SU-DHL-6 (cell line): ENCODE measurements around the gene RGR.

Experiments used
- H2AFZ ChIP-seq: fragments of 200-600 bp; sonication (generic); 2 replicates; pipeline ENCODE4 v1.6.1; 2014; ENCODE audit warnings: low read depth, mild to moderate bottlenecking, moderate library complexity, mixed read lengths, antibody characterized with exemption, low read length; ENCODE audit not compliant: severe bottlenecking
- H3F3A ChIP-seq: fragments of 200-600 bp; shearing (Covaris generic); 2 replicates; pipeline ENCODE4 v1.6.0; 2016; ENCODE audit warnings: antibody characterized with exemption, mild to moderate bottlenecking; ENCODE audit not compliant: insufficient read depth
- H3K27ac ChIP-seq: fragments of 200-600 bp; sonication (generic); 2 replicates; pipeline ENCODE4 v1.5.1; 2016; ENCODE audit warnings: low read depth, mild to moderate bottlenecking, low read length, moderate library complexity, mixed read lengths
- H3K27me3 ChIP-seq: fragments of 200-600 bp; sonication (generic), shearing (Covaris generic); 2 replicates; pipeline ENCODE4 v1.6.0; 2014; ENCODE audit warnings: mild to moderate bottlenecking, low read length
- H3K36me3 ChIP-seq: fragments of 200-600 bp; sonication (generic); 2 replicates; pipeline ENCODE4 v1.6.1; 2014; ENCODE audit warnings: mild to moderate bottlenecking, low read length, mixed read lengths
- H3K4me2 ChIP-seq: fragments of 300-600, 200-600 bp; shearing (Covaris generic), sonication (generic); 2 replicates; pipeline ENCODE4 v1.6.0; 2014; ENCODE audit warnings: low read length, low read depth, mild to moderate bottlenecking; ENCODE audit not compliant: poor library complexity, severe bottlenecking
- H3K4me3 ChIP-seq: fragments of 200-600 bp; sonication (generic); 2 replicates; pipeline ENCODE4 v1.5.1; 2014; ENCODE audit warnings: antibody characterized with exemption, low read length, mild to moderate bottlenecking, mixed read lengths; ENCODE audit not compliant: insufficient read depth, poor library complexity, severe bottlenecking
- H3K79me2 ChIP-seq: fragments of 200-600 bp; sonication (generic); 2 replicates; pipeline ENCODE4 v1.6.1; 2014; ENCODE audit warnings: mild to moderate bottlenecking, low read length, moderate library complexity; ENCODE audit not compliant: insufficient read depth
- H3K9ac ChIP-seq: fragments of 200-600 bp; sonication (generic); 2 replicates; pipeline ENCODE4 v1.7.0; 2014; ENCODE audit warnings: mild to moderate bottlenecking, low read length
- H3K9me2 ChIP-seq: fragments of 200-600 bp; sonication (generic); replicated peaks from 2 replicates; pipeline ENCODE4 v1.6.1; 2014; ENCODE audit warnings: low read length; ENCODE audit not compliant: insufficient read depth
- H3K9me3 ChIP-seq: fragments of 200-600 bp; sonication (generic); 2 replicates; pipeline ENCODE4 v1.6.1; 2014; ENCODE audit warnings: low read length, mixed read lengths; ENCODE audit not compliant: insufficient read depth
- H4K20me1 ChIP-seq: fragments of 200-600 bp; sonication (generic); 2 replicates; pipeline ENCODE4 v1.6.1; 2014; ENCODE audit warnings: low read depth, mild to moderate bottlenecking, antibody characterized with exemption, low read length, moderate library complexity, mixed read lengths
- EZH2phosphoT487 ChIP-seq: fragments of 200-600 bp; sonication (generic), shearing (Covaris generic); conservative IDR thresholded peaks from 2 replicates; pipeline ENCODE4 v1.6.1; 2018; ENCODE audit warnings: mild to moderate bottlenecking, antibody characterized with exemption, low read length, moderate library complexity, mixed read lengths
- TF ChIP-seq, protein P1 (sequence below): fragments of 200-600 bp; sonication (generic); IDR thresholded peaks from one replicate; pipeline ENCODE4 v1.5.1; 2017; ENCODE audit warnings: antibody characterized with exemption, mild to moderate bottlenecking, low read length, moderate library complexity; ENCODE audit not compliant: insufficient read depth, poor library complexity, severe bottlenecking

The RGR gene

GRCh38 chr10:84265418-84265817 lies 20.6 kb downstream of the RGR start:
- Histone ChIP-seq H3F3A (no peaks in the 10 kb centered on the region), H3K9me2 (no peaks in the 10 kb centered on the region), H3K4me3 (no peak overlapping the region), H3K27ac (no peak overlapping the region), H4K20me1 (no peaks in the 10 kb centered on the region), H3K9ac (no peak overlapping the region), H3K27me3 (no peaks in the 10 kb centered on the region), H2AFZ (no peak overlapping the region), H3K4me2 (no peak overlapping the region), H3K36me3 (no peaks in the 10 kb centered on the region), H3K9me3 (no peaks in the 10 kb centered on the region), H3K79me2 (no peaks in the 10 kb centered on the region)
- no peak for TF ChIP-seq EZH2phosphoT487
- TF ChIP-seq, protein P1, sequence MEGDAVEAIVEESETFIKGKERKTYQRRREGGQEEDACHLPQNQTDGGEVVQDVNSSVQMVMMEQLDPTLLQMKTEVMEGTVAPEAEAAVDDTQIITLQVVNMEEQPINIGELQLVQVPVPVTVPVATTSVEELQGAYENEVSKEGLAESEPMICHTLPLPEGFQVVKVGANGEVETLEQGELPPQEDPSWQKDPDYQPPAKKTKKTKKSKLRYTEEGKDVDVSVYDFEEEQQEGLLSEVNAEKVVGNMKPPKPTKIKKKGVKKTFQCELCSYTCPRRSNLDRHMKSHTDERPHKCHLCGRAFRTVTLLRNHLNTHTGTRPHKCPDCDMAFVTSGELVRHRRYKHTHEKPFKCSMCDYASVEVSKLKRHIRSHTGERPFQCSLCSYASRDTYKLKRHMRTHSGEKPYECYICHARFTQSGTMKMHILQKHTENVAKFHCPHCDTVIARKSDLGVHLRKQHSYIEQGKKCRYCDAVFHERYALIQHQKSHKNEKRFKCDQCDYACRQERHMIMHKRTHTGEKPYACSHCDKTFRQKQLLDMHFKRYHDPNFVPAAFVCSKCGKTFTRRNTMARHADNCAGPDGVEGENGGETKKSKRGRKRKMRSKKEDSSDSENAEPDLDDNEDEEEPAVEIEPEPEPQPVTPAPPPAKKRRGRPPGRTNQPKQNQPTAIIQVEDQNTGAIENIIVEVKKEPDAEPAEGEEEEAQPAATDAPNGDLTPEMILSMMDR, result no peak

DNA sequence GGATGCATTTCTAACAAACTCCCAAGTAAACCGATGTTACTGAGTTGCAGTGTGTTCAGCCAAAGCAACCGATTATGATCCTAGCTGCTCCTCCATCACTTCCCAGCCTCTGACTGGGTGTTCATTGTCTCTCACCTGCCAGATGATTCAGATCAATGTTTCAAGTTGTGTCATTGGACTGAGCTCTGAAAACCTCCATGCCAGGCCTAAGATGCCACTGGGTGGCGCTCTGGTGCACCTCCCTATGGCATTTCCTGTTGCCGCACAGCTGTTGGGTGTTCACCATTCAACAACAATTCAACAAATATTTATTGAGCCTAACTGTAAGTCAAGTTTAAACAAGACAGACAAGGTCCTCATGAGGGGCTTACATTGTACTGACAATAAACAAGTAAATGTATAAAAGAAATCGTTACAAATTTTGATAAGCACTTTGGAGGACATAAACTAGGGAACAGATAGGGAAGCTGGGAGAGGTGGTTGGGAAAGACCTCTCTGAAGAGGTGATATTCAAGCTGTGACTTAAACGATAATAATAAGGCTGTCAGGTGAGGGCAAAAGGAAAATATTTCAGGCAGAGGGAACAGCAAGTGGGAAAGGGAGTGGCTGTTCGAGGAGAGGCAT lies 22.8 kb downstream of the RGR start:
- Histone ChIP-seq H3F3A (no peaks in the 10 kb centered on the region), H3K9me3 (no peaks in the 10 kb centered on the region), H3K4me3 (no peak overlapping the region), H4K20me1 (no peaks in the 10 kb centered on the region), H3K36me3 (no peaks in the 10 kb centered on the region), H3K27ac (no peak overlapping the region), H3K9ac (no peak overlapping the region), H3K27me3 (no peaks in the 10 kb centered on the region), H3K79me2 (no peaks in the 10 kb centered on the region), H3K4me2 (no peak overlapping the region), H3K9me2 (no peaks in the 10 kb centered on the region), H2AFZ (no peak overlapping the region)
- TF ChIP-seq EZH2phosphoT487, result no peak
- TF ChIP-seq, protein P1, result peak; percentile 55

GRCh38 chr10:84269162-84269561 lies 24.3 kb downstream of the RGR start:
- no peak overlapping the region for H3K4me2 ChIP-seq
- no peaks in the 10 kb centered on the region for H3F3A ChIP-seq
- H3K36me3 ChIP-seq, result no peaks in the 10 kb centered on the region
- no peaks in the 10 kb centered on the region for H3K79me2 ChIP-seq
- no peaks in the 10 kb centered on the region for H3K27me3 ChIP-seq
- H3K4me3 ChIP-seq, result no peak overlapping the region
- H3K27ac ChIP-seq, result no peak overlapping the region
- H3K9ac ChIP-seq, result no peak overlapping the region
- no peaks in the 10 kb centered on the region for H3K9me3 ChIP-seq
- TF ChIP-seq, protein P1, result no peak
- no peak for TF ChIP-seq EZH2phosphoT487
- H2AFZ ChIP-seq, result no peak overlapping the region
- no peaks in the 10 kb centered on the region for H4K20me1 ChIP-seq
- no peaks in the 10 kb centered on the region for H3K9me2 ChIP-seq
